GM18526 (cell line): ENCODE results near the gene SLC7A10.

ENCODE experiments used
- POLR2A ChIP-seq: IDR thresholded peaks from 3 replicates; pipeline ENCODE4 v1.6.1; 2011; ENCODE audit not compliant: insufficient read length; ENCODE audit errors: extremely low read depth

Gene SLC7A10

GRCh38 chr19:33225458-33225926 is at the start of gene SLC7A10:
Gene SLC7A10 (minus strand): TSS chr19:33225850. CDS start chr19:33225703, 147 bp downstream.
- no peak for TF ChIP-seq POLR2A

DNA sequence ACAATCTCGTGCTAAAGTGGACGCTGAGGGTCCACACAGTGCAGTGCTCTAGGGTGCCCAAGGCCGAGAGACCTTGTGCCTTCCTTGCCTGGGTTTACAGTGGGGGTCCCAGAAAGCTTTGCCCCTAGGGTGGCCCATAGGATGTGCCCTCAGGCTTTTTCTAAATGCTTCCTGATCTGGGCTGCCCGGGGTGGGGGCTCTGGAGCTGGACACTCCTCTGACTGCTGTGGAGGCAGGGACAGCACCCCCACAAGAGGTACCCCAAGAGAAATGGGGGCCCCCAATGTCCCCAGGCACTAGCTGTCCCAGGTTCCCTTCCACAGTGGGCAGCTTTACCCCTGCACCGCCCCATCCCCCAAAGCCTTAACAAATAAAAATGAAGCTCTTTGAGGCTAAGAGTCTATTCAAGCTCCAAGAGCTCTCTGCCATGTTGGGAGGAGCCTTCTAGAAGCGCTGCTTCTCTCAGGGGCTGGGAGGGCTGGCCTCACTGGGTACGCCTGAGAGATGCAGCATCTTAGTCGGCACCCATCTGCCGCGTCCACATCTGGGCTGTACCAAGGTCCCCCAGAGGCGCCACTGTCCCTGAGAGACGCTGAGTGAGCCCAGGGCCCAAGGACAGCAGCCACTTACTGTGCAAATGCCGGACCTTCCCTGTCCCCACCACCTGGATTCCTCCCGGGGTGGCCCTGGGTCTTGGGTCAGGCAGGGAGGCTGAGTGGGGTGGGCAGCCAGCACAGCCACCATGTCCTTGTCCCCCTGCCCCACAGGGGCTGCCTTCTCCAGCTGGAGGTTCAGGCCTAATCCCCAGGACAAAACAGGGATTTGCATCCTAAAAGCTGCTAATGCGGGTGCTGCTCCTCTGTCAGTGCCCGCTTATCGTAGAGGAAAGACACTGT is 49.3 kb upstream of the SLC7A10 start:
- TF ChIP-seq POLR2A, result no peak

DNA sequence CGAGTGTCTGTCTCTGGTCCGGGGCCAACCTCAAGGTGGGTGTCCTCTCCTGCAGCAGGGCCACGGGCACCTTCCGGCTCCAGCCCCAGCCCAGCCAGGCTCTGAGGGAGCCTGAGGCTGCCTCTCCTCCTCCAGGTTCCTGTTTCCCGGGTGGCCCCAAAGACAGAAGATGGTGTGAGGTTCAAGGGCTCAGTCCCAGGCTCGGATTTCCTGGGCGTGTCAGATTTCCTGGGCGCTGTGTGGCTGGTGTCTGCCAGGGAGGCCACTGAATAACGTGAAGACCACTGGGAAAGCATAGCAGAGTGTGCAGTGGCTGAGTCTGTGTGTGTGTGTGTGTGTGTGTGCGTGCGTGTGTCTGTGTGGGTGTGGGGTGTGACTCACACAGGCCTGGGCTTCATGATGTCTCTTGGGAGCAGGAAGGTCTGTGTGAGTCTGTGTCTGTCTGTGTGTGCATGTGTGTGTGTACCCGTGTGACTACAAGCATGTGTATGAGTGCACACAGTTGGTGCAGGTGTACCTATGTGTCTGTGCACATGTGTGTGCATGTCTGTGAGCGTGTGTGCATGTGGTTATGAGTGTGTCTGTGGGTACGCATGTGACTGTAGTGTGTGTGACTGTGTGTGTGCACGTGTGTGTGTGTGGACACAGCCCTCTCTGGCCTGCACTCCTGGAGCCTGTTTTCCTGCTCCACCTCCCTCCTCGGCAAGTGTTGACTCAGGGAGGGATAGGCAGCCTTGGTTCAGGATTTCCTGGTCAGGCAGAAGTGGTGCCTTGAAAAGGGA is 48.4 kb upstream of the SLC7A10 start:
- TF ChIP-seq POLR2A, result no peak

DNA sequence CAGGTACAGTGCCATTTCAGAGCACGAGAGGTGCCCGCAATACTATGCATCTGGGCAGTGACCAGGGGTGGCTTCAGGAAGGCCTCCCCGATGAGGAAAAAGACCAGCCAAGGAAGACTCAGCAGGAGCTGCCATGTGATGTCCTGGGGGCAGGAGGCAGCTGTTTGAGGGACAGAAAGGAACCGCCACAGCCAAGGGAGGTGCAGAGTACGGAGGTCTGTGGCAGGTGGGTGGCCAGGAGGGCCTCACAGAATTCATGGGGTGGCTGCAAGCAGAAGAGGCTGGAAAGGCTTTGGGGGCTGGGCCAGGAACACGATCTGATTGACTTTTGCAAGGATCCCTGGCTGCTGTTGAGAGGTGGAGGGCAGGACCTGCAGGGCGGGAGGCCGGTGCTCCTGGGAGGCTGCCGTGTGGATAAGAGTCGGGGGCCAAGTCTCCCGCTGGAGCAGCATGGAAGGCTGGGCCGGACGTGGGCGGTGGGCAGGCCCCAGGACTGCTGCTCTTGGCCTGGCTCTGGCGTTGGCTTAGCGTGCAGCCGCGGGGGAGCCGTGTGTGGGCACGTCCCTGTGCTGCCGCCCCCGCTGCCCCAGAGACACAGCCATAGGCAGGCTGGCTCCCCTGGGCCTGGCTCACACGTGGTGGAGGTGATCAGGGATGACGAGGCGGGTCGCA is 47.6 kb upstream of the SLC7A10 start:
- no peak for TF ChIP-seq POLR2A

GRCh38 chr19:33271246-33272021 is 45.8 kb upstream of the SLC7A10 start:
- no peak for TF ChIP-seq POLR2A

DNA sequence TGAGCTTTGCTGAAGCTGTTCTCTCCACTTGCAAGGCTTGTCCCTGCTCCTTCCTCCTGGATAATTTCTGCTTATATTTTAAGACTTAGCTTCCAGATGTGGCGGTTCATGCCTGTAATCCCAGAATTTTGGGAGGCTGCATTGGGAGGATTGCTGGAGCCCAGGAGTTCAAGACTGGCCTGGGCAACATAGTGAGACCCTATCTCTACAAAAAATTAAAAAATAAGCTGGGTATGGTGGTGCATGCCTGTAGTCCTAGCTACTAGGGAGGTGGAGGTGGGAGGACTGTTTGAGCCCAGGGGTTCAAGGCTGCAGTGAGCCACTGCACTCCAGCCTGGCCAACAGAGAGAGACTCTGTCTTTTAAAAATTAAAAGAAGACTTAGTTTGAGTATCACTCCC is 45.1 kb upstream of the SLC7A10 start:
- TF ChIP-seq POLR2A, result no peak

DNA sequence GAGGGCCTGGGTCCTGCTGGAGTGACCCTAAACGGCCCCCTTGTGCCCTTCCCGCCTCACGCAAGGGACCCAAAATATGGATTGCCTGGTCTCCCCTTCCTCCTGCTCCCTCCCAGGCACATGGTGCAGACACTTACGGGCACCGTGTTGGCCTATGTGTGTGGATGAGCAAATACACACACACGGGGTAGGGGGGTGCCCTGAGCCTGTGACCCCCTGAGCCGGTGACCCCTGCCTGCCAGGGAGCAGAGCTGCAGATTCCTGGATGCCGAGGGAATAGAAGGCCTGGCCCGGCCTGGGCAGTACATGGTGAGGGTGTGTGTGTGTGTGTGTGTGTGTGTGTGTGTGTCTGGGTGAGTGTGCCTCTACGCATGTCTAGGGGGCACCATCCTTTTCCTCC is 43.4 kb upstream of the SLC7A10 start:
- no peak for TF ChIP-seq POLR2A

GRCh38 chr19:33268162-33268991 is 42.7 kb upstream of the SLC7A10 start:
- no peak for TF ChIP-seq POLR2A

DNA sequence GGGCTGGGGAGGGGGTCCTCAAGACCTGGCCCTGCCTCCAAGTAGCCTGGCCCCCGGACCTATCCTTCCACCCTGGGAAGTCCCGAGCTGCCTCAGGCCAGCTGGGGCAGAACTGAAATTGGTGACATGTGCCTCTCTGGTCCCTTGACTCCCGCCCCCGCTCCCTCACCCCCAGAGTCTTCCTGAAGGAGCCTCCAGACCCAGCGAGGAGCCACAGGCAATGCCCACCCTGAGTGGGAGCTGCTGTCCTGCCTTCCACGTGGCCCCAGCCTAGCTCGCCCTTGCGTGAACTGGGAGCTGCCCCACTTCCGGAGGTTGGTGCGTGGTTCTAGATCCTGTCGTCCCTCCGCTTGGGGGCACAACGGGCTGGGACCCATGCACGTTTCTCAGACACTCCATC is 42.1 kb upstream of the SLC7A10 start:
- no peak for TF ChIP-seq POLR2A

DNA sequence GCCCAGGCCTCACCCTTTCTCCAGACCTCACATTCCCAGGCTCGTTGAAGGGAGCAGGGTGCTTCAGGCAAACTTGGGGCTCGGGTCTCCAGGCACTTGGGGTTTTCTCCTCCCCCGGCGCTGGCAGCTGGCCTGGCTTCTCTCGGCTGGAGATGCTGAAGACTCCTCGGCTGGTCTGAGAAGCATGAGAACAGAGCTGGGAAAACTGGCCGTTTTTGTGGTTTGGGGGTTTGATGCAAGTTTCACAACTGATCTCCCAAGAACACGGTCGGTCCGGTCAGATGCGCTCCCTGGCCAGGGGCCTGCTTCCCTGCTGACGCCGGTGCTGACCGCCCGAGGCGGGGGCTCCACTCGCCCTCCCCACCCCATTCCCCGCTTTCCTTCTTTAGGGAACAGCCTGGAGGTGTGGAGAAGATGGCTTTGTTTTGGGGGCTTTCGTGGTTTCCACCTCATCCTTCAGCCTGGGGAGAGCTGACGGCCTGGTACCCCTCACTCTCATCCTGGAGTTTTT is 41.4 kb upstream of the SLC7A10 start:
- TF ChIP-seq POLR2A, result no peak

DNA sequence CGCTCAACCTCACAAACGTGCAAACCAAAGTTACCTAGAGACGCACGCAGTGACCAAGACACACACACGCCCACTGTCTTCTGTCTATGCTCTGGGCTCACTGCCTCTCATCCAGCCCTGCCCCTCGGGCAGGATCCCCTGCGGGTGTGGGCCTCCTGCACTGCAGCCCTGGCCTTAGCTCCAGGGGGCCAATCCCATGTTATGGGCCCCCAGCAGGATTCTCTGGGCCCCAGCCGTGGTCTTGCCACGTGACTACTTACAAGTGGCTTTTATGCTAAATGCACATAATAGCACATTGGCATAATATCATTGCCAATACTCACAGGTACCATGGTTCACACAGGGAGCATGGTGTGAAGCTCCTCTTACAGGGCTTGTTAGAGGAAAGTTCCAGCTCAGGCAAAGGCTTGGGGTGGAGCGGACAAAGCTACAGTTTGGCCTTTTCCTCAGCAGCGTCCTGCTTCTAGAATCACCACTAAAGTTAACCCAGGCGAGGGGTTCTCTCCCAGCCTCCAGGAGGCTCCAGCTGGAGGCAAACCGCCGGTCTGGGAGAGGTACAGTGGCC is 39.3 kb upstream of the SLC7A10 start:
- TF ChIP-seq POLR2A, result no peak

GRCh38 chr19:33263325-33264023 is 37.8 kb upstream of the SLC7A10 start:
- TF ChIP-seq POLR2A, result no peak
